Measurements from ENCODE around the gene KIF16B.

GRCh38 chr20:16415071-16416053, 157.9 kb downstream of the KIF16B start:
- TF ChIP-seq CTCF (IDR thresholded peaks at IDR 0.05) (no peak), ZFX (IDR thresholded peaks at IDR 0.05; ENCODE audit: borderline replicate concordance) (no peak)
